Activated CD4-positive, alpha-beta T cell treated with anti-CD3 and anti-CD28 coated beads, Interleukin-2, amount 50 U/mL, for 4 hours (primary cell): Measurements from ENCODE around the gene ALDH1A3.

Source experiments
- DNase-seq, 2 experiments: peaks; one replicate each; pipeline ENCODE4 v3.0.0-alpha.2; 2020

The ALDH1A3 gene

DNA sequence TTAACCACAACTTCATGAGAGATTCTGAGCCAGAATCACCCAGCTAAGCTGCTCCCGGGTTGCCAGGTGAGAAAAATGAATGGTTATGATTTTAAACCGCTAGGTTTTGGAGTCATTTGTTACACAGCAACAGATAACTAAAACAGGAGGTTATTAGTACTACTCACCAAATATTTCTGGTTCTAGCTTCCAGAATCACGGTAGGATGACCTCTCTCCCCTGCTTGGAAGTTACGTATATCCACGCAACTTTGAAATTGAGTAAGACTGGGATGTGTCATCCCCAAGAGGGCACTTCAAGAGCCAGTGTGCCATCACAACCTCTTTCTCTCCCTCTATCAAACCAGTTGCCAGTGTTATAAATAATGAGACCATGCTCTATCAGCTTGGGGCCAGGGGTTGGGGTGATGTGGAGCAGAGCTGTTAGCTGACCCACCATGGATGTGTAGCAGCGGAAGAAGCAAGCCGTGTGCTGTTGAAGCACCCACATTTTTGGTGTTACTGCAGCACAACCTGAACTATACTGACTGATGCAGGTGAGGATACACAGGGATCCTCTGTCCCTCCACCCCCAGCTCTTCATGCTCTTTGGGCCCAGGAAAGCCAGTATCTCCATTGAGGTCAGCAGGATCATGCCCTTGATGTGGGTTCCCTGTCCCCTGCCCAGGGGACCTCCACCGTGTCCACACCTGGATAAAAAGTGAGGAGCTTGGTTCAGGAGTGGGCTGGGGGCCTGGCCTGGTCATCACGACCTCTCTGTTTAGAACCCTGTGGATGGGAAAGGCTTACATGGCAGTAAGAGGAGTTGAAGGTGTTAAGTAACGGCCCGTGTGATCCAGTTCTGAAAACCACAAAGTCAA, 19.4 kb upstream of the ALDH1A3 start:
- no peak for DNase-seq

DNA sequence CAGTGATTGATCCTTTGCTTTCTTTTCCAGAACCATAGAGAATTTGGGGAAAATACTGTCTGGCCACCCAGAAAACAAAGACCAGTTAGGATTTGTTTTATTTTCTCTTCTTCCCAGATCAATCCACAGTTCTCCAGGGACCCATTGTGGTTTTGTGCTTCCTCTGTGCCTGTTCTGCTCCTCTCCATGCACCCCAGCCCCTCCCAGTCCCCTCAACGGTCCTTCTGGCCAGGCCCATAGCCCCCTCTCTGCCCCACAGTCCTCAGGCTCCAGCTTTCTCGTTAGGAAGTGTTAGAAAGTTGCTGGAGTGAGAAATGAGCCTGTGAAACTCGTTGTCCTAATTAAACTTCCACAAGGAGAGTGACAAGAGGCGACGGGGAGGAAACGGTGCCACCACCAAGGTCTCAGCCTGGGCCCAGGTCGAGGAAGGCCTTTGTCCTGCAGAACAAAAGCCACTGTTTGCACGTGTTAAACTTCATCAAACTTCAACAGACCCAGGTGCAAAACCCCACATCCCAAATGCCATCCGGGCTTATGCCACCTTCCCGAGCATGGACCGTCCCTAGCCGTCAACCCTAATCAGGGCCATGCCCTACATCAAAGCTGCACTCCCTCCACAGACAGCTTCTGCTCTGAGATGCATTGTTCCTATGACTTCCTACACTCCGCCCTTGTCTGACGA, 18.7 kb upstream of the ALDH1A3 start:
- DNase-seq = no peak

DNA sequence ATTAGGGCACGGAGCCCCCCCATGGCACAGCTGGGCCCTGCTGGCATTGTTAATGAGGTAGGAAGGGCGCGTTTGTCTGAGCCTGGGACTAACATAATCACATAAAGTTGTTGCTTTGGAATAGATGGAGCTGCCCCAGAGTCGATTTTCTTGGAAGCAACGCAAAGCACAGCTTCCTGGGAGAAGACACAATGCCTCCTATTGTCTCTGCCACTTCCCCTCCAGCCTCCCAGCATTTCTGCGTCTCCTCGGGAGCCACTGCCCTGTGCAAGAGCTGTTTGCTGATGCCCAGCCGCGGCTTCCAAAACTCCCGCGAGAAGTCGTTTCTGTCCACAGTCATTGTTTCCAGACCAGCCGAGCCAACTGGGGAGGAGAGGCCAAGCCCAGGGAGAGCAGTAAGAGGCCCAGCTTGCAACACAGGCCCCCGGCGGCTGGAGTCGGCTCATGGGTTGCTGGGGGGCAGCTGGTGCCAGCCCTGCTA, 18.1 kb upstream of the ALDH1A3 start:
- DNase-seq = no peak

DNA sequence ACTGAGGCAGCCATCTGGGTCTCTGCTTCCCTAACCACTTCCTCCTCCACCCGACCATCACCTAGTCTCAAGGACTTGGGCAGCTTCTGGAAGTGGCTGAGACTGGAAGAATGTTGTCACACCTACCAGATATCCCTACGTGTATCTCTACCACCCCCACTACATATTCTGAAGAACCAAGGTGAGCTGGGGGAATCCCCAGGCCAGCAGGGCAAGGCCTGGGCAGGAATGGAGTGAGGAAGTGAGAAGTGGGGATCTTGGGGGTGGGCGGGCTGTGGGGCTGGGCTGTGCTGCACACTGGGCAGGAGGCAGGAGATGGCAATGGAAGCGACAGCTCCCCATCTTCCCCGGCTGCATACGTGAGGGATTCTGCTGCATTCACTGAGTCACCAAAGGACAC, 17.5 kb upstream of the ALDH1A3 start:
- DNase-seq = no peak

DNA sequence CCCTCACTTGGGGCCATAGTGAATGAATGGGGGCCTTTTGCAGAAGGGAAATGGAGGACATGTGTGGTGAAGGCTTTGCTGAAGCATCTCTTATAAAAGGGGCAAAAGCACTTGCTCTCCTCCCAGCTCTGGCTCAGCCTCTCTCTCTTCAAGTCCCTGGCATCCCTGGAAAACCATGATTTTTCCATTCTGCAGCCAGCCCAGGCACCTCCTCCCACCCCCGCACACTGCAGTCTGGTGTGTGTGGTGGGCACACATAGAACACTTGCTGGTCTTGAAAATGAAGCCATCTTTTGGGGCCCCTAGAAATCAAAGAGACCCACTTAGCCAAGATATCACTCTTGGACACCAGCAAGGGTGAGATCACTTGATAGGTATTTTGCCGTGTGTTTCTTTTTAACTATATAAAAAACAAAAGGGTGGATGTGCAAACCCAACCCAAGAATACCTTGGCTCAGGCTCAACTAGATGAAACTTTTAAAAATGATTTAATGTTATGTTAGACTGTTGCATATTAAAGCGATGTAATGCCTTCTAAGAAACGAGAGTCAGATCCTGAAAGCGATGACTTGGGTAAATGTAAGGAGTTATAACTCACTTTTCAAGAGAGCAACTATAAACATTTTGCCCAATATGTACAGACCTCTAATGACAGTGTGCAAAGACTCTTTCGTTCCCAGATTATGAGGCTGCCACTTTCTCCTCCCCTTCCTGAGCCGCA, 16.4 kb upstream of the ALDH1A3 start:
- DNase-seq = no peak

DNA sequence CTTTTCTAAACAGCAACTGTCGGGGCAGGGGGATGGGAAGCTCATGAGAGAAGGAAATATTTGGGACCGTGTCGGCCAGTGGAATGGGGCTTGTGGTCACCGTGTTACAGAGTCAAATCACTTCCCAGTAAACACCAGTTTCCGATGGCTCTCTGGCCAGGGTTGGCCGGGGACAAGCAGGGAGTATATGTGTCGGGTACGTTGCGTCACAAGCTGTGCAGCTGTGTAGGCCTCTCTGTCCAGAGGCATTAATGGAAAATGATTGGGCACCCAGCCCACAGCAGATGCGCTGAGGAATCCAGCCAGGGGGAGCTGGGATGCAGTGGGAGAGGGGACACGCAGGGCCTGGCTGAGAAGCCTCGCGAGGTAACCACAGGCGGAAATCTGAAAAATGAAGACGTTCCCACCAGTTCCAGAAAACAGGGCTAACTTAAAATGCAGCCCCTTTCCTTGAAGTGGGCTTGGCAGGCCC, 15.8 kb upstream of the ALDH1A3 start:
- no peak for DNase-seq

DNA sequence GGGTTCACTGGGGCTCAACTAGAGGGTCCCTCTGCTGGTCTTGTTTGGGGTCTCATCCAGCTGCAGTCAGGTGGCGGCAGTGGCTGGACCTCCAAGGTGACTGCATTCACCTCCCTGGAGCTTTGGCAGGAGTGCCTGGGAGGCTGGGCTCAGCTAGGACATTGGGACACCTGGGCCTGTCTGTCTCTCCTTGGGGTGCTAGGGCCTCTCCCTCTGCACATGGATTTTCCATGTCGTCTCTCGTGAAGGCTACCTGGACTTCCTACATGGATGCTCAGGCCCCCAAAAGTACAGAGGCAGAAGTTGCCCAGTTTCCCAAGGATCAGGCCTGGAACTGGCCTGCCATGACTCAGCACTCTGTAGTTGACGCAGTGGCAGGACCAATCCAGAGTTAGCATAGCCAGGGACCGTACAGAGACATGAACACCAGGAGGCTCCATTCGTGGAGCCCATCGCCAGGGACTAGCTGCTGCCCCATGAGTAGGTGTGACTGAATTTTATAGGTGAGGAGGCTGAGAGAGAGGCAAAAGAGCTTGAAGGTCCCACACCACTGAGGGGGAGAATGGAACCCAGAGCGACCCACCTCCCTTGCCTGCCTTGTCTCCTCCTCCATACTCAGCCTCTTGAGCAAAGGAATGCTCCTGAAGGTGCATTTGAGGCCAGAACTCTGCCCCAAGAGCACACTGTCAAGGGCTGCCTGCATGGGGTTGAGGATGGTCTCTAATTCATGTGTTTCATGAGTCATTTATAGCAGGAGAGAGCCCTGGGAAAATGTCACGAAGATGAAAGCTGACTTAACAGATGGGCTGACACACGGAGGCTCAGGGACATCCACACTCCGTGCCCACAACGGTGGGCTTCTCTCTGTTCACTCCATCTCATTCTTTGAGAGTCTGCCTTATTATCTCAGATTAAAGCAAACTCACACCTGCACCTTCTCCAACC, 13.0 kb upstream of the ALDH1A3 start:
- no peak for DNase-seq

DNA sequence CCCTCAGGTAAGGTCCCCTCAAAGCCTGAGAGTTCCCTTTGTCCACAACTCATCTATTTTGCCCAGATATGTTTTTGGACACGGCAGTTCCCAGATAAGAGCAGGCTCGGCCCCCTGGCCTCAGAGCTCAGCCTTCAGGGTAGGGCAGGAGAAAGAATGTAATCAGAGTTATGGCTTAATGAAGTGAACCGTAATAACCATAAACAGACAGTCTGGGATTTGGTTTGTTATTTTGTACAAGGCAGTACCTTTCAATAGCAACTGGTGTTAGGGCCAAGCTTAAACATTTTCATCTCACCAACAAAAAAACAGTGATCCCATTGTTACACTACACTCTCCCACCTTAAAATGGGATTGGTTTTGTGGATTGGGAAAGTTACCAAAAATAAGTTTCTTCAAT, 12.2 kb upstream of the ALDH1A3 start:
- DNase-seq = no peak

DNA sequence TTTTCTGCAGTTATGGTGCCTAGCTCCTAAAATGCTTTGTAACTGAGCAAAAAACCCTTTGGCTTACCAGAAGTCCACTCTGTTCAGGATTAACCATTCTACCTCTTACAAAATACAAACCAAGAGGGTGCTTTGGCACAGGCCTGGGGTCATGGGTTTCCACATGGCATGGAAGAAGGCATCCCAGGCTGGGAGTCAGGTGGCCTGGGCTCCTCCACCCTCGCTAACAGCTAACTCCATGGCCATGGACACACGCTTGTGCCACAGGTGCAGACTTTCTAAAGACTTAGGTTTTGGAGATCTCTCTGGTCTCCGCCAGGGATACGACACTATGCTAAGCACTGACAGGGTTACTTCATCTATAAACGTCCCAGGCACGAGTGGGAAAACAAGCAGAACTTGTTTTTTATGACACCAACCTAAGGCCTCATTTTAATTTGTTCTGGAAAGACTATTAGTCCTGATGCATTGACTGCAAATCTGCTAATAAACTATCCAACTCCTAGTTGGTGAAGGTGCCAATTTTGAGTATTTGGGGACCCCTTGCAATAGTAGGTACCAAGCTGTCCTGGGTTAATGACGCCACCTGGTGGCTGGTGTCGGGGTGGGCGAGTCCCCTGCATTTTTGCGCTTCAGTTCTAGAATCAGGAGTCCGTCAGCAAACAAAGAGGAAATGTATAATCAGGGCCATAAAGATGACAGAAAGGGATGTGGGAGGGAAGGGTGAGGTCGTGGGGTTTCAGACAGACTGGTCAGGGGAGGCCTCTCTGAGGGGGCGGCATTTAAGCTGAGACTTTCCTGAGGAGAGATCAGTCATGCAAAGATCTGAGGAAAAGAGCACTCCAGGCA, 10.3 kb upstream of the ALDH1A3 start:
- DNase-seq = no peak

DNA sequence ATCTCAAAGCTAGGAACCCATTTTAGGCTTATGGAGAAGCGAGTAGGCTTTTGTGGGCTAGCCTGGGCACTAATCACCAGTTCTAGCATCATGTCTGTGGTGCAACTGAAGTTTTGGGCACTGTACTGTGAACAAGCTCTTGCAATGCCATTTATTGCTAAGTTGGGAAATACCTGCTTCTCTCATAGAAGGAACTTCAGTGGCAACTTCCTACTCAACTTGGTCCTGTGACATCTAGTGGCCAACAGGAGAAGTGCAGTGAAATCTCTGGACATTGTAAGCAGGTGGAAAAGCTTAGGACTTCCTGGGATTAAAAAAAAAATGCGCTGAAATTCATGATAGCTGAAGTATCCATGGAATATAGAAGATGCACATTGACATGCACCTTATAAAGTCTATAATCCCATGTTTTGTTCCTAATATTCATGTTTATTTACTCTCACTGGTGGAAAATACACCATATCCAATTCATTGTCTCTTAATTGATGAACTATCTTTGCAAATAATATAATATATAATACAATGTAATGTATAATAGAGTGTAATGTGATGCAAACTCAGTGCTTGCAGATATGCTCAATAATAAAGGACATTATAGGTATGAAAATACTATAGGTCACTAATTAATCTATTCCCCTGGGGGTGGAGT, 6.5 kb upstream of the ALDH1A3 start:
- peak; percentile 28 to 30 for DNase-seq

DNA sequence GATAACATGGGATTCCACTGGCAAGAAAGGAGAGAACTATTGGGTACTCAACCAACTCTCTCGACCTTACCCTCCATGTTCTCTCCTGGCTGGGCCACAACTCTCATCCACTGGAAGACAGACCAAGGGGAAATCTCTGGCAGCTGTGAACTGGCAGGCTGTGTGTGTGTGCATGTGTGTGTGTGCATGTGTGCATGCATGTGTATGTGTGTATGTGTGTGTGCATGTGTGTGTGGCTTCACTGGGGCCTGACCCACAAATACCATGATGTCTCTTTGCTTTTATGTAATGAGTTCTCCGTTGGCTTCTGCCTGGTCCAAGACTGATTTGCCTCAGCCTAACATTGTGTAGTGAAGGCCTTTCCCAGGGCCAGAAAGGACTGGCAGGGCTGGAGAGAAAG, 4.1 kb upstream of the ALDH1A3 start:
- no peak for DNase-seq

DNA sequence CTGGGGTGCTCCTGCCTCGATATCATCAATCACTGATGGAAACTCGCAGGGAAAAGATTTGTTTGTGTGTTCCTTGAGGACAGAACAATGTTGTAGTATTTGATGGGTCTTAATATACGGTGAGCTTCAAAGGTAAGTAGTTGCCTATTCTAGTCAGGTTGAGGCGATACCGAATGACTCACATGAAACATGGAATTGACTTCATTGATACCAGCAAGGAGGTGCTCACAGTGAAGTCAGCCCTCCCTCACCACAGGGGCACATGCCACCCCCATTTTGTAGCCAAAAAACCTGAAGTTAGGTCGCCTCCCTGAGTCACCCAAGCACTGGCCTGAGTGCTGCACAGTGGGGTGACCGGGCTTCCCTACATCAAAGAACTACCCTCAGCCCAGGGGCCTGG, 3.7 kb upstream of the ALDH1A3 start:
- no peak for DNase-seq

DNA sequence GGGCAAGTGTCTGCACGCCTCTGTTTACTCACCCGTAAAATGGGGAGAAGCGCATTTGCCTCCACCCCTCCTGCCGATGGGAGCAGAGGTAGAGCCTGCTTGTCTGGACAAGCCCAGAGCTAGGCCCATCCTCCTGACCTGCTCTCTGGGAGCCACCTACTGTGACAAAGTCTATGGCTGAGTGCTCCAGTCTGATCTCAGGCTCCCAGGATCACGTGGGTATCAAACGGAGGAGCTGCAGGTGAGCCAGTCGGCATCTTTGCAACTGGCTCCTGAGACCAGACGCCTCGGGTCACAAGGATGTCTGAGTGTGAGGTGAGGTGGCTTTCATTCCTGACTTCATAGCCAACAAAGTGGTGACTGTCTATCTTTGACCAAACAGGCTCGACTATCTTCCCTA, 2.1 kb upstream of the ALDH1A3 start:
- DNase-seq = no peak

DNA sequence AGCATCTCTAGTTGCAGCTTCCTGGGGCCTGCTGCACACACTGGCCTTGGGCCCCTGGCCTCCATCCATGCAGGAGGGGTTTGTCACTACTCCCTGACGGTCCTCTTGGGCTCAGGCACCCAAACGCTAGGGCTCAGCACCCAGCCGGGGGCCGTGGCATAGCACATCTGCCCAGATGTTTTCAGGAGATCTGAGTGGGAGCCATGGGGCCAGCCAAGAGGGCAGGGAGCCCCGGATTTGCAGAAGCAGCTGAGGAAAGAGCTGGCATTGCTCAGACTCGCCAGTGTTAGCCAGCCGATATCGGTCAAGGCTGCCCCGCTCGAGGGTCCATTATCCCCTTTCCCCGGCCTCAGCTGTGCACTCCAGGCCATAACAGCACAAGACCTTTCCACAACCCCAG, 1.5 kb upstream of the ALDH1A3 start:
- DNase-seq = no peak

DNA sequence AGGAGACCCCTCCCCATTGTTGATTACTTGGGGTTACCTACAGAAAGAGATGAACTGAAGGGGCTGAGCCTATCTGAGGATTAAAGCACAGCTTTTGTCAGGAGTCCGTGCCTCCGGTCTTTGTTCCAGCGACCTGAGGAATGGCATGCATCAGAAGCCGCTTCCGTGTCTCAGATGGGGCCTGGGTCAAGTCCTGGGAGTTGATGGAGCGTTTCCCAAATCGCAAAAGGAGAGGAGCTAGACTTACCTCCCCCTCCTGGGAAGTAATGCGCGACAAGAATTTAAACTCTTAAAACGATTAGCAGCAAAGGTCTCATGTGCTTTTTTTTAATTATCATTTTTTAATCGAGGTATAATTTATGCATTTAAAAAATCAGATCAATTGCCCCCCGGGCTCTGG, 983 bp upstream of the ALDH1A3 start:
- DNase-seq = no peak

DNA sequence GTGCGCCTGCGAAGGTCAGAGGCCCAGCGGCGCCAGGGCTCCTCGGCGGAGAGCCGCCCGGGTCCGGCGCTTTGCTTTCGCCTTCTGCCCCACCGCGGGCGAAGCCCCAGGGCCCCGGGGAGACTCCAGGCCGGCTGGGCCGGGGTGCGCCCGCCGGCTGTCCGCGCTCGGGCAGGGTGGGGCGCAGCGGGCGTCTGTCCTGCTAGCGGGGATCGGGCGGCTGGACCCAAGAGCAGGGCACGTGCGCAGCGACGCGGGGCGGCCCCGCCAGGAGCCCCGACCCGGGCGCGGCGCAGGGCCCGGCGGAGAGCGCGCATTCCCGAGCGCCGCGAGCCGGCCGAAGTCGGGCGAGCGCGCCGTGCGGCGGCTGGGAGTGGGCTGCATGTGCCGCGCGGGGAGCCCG, 569 bp upstream of the ALDH1A3 start:
- no peak for DNase-seq

DNA sequence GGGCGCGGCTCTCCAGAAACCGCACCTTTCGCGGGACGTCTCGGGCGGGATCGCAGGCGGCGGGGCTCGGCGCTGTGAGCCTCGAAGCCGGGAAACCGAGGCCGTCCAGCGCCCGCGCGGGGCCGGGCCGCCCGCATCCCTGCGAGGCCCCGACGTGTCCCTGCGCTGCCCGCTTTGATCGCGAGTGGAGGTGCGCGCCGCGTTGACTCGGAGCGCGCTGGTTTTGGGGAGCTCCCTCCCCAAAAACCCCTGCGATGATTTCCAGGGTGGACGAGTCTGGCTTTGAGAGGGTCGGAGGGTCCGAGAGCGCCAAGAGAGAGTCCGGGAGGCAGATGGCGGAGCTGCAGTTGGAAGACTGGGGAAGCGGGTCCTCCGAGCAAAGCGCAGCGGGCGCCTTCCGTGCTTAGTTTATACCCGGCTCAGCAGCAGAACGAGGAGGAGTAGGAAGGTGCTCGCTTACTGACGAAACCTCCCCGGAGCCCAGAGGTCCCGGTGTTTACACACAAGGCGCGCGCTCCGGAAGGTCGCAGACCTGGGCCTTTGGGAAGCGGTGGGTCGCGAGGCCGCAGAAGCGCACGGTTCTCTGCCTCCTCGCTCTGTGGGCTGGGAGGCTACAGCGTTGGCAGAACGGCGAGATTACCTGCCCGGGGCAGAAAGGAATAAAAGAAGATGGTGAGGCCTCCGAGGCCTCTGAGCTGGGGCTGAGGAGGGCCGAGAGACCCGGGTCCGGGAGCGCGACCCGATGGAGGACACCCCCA, 687 bp downstream of the ALDH1A3 start:
- DNase-seq = no peak

DNA sequence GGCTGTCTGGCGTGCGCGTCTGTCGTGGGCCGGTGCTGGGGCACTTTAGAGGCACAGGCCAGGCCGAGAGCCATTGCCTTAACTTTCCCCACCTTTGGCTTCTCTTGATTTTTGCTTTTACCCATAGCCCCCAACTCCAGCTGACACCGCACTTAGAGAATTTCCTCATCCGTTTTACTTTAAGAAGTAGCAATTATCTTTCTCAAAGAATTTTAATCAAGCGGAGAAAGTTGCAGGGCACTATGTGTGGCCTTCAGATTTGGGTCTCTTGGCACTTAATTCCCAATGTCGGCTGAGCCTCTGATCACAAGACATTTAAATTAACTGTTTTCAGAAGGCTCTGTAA, 1.2 kb downstream of the ALDH1A3 start:
- no peak for DNase-seq

DNA sequence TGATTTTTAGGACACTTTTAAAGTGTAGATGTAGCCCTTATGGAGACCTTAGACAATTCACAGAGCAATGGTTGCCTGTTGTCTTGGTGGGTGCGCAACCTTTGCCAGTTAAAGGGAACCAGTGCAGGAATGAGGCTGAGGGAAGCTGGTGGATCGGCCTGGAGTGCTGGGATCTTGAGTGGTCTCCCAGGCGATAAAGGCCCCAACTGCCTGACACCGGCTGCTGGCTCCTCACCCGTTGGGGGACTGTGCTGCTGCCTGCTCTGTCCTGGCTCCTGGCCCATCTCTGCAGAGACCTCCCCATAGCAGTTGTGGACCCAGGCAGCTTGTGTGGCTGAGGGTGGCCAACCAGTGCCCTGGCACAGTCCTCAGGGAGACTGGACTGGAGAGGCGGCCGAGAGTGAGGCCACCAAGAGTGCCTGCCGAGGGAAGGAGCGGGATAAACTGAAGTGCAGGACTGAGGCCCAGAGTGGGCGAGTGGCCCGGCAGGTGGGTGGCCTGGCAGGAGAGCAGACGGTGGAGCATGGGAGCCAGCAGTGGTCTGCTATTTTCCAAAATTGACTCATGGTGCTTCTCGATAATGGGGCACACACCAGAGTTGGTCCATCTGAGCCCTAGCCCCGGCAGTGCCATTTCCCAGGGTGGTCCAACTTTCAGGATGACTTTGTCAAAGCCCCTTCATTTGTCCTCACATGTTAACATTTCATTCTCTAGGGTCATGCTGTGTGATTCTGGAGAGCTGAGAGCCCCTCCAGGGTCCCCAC, 2.1 kb downstream of the ALDH1A3 start:
- no peak for DNase-seq
